Mesothelial cell of epicardium (in vitro differentiated cells): ENCODE data around the gene URGCP. TPM values are rescaled to one million over a fixed set of nuclear protein-coding genes. Genes with fewer than 3 reads are reported as not detected.

Experiments
- DNase-seq, 2 experiments: peaks; one replicate each; pipeline ENCODE4 v3.0.0; 2021; ENCODE audit warnings: low spot score in 2 of 2; ENCODE audit not compliant: unreplicated experiment in 2 of 2
- H3K27ac Mint-ChIP-seq: 2 replicates; pipeline ENCODE4 v1.8.0; 2021; ENCODE audit warnings: mixed read lengths
- H3K27me3 Mint-ChIP-seq: 2 replicates; pipeline ENCODE4 v1.8.0; 2021; ENCODE audit warnings: low read depth, mixed read lengths
- H3K36me3 Mint-ChIP-seq: 2 replicates; pipeline ENCODE4 v1.8.0; 2021; ENCODE audit warnings: mixed read lengths
- H3K4me1 Mint-ChIP-seq: 2 replicates; pipeline ENCODE4 v1.8.0; 2021; ENCODE audit warnings: mixed read lengths
- H3K4me3 Mint-ChIP-seq: 2 replicates; pipeline ENCODE4 v1.8.0; 2021; ENCODE audit warnings: mild to moderate bottlenecking, moderate library complexity, mixed read lengths
- H3K9me3 Mint-ChIP-seq: 2 replicates; pipeline ENCODE4 v1.8.0; 2021; ENCODE audit warnings: mixed read lengths
- CTCF ChIP-seq: fragments of 200-600 bp; sonication (generic); IDR thresholded peaks from one replicate; pipeline ENCODE4 v1.5.0; 2021; ENCODE audit warnings: antibody characterized with exemption; ENCODE audit not compliant: unreplicated experiment
- total RNA-seq: library from RNA; stranded (reverse); gene quantifications from 3 replicates; pipeline ENCODE4 v1.2.1, GENCODE V29; 2021

The URGCP gene
- total RNA-seq, 1 donor from 2014 or later = 36.8 TPM

GRCh38 chr7:43937444-43937843 lies 31.0 kb upstream of the URGCP start:
- no peak overlapping the region for H3K27ac Mint-ChIP-seq
- no peak for TF ChIP-seq CTCF
- no peaks in the 10 kb centered on the region for H3K4me1 Mint-ChIP-seq
- H3K4me3 Mint-ChIP-seq = no peak overlapping the region
- H3K27me3 Mint-ChIP-seq = no peaks in the 10 kb centered on the region
- no peaks in the 10 kb centered on the region for H3K9me3 Mint-ChIP-seq
- no peak for DNase-seq
- H3K36me3 Mint-ChIP-seq = no peaks in the 10 kb centered on the region

- no peaks in the 10 kb centered on the region for H3K36me3 Mint-ChIP-seq
- no peak overlapping the region for H3K4me3 Mint-ChIP-seq
- no peak for DNase-seq
- H3K27ac Mint-ChIP-seq = no peak overlapping the region
- no peaks in the 10 kb centered on the region for H3K27me3 Mint-ChIP-seq
- no peaks in the 10 kb centered on the region for H3K4me1 Mint-ChIP-seq
- no peaks in the 10 kb centered on the region for H3K9me3 Mint-ChIP-seq
- TF ChIP-seq CTCF = no peak
Measured at GRCh38 chr7:43933902-43934560, 27.6 kb upstream of the URGCP start.

DNA sequence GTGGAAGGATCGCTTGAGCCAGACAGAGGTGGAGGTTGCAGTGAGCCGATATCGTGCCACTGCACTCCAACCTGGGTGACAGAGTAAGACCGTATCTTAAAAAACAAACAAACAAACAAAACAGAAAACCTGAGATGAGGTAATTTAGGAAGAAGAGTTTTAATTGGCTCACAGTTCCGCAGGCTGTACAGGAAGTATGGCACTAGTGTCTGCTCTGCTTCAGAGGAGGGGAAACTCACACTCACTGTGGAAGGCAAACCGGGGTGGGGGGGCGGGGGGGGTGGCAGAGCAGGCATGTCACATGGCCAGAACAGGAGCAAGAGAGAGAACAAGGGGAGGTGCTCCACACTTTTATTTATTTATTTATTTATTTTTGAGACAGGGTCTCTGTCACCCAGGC lies 24.9 kb upstream of the URGCP start:
- Mint-ChIP-seq H3K36me3 (no peaks in the 10 kb centered on the region), H3K9me3 (no peaks in the 10 kb centered on the region), H3K27ac (no peak overlapping the region), H3K27me3 (no peaks in the 10 kb centered on the region), H3K4me3 (no peak overlapping the region), H3K4me1 (peaks cover 3% of the 10 kb centered on the region)
- no peak for DNase-seq
- no peak for TF ChIP-seq CTCF

DNA sequence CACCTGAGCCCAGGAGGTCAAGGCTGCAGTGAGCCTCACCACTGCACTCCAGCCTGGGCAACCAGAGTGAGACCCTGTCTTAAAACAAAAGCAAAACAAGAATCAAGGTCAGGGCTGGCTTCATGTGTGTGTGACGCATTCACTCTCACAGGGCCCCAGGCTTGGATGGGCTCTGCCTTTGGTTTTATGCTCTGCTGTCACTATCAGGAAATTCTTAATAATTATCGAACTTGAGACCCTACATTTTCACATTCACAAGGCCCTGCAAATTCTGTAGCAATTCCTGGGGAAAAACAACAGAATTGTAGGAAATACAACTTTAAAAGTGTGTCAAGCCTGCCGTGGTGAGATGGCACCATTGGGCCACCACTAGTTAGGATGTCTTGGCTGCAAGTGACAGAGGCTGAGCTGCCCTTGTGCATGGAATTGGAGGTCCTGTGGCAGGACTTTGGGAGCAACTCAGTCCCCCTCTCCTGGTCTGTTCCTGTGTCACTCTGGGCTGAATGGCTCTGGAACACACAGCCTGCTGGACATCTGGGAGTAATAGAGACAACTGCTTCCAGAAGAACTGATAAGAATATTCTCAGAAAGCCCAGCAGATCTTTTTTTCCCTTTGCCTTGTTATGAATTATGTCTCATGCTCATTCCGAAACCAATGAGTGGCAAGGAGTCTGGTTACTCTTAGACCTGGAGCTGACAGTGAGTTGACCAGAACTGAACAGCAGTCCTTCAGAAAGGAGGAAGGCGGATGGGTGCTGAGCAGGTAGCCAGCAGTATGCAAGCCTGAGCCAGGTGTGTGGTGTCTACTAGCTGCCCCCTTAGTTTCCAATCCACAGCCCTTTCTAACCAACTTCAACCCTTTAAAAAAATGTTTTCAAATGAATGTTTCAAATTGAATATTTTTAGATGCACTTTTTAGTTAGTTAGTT lies 23.4 kb upstream of the URGCP start:
- no peak overlapping the region for H3K4me3 Mint-ChIP-seq
- no peak for TF ChIP-seq CTCF
- no peak for DNase-seq
- no peaks in the 10 kb centered on the region for H3K27me3 Mint-ChIP-seq
- H3K36me3 Mint-ChIP-seq = no peaks in the 10 kb centered on the region
- H3K9me3 Mint-ChIP-seq = no peaks in the 10 kb centered on the region
- no peak overlapping the region for H3K27ac Mint-ChIP-seq
- peaks cover 10% of the 10 kb centered on the region for H3K4me1 Mint-ChIP-seq

DNA sequence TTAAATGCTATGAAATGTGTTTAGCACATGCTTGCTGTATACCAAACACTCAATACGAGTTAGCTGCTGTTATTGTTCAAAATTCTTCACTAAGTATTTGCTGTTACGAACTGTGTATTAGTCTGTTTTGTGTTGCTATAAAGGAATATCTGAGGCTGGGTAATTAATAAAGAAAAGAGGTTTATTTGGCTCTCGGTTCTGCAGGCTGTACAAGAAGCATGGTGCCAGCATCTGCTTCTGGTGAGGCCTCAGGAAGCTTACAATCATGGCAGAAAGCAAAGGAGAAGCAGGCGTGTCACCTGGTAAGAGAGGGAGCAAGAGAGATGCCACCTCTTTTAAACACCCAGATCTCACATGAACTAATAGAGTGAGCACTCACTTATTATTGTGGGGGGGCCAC lies 21.4 kb upstream of the URGCP start:
- no peaks in the 10 kb centered on the region for H3K27me3 Mint-ChIP-seq
- no peak overlapping the region for H3K4me3 Mint-ChIP-seq
- no peaks in the 10 kb centered on the region for H3K9me3 Mint-ChIP-seq
- TF ChIP-seq CTCF = no peak
- H3K36me3 Mint-ChIP-seq = no peaks in the 10 kb centered on the region
- no peak overlapping the region for H3K27ac Mint-ChIP-seq
- peaks cover 12% of the 10 kb centered on the region for H3K4me1 Mint-ChIP-seq
- DNase-seq = no peak
